ENCODE data around the gene JARID2. TPM values are rescaled to one million over a fixed set of nuclear protein-coding genes. Genes with fewer than 3 reads are reported as not detected.

Gene JARID2
- total RNA-seq, 2 donors from 2014 or later, result 3.6 to 4.6 TPM

DNA sequence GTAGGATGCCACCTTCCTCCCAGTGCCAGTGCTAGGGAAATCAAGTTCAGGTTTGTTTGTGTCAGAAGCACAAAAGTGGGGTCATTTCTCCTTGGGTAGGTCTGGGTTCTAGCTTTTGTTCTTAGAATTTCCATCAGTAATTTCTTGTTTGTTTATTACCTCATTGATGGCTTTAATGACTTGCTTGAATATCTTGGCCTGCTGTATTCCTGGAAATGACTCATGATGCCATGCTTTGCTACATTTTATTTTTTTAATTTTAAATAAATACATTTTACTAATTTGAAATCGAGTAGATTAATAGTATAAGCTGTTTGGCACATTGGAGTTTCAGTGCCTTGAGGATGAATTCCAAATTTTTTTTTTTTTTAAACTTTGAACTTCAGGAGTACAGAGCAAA is 189.6 kb downstream of the JARID2 start:
- Histone ChIP-seq H3K27ac (no peak overlapping the region), H3K27me3 (no peaks in the 10 kb centered on the region), H3K4me3 (no peak overlapping the region), H3K9me3 (no peaks in the 10 kb centered on the region), H3K36me3 (replicated peaks in 1 of 2; ENCODE audit: insufficient read depth in 1 of 2, low read depth in 2 of 2) (no peaks in the 10 kb centered on the region), H3K4me1 (peaks cover 42% of the 10 kb centered on the region)
- TF ChIP-seq CTCF (IDR thresholded peaks at IDR 0.05), result no peak
- no peak for DNase-seq
- 70 to 74% methylated on average over 1 of the region's 1 CpG for WGBS, 2 donors
- intact Hi-C loops (cut with DNase I), result no loop called here
- no peak for ATAC-seq

GRCh38 chr6:15436451-15436850 is 190.6 kb downstream of the JARID2 start:
- intact Hi-C loops (cut with DNase I), result no loop called here

DNA sequence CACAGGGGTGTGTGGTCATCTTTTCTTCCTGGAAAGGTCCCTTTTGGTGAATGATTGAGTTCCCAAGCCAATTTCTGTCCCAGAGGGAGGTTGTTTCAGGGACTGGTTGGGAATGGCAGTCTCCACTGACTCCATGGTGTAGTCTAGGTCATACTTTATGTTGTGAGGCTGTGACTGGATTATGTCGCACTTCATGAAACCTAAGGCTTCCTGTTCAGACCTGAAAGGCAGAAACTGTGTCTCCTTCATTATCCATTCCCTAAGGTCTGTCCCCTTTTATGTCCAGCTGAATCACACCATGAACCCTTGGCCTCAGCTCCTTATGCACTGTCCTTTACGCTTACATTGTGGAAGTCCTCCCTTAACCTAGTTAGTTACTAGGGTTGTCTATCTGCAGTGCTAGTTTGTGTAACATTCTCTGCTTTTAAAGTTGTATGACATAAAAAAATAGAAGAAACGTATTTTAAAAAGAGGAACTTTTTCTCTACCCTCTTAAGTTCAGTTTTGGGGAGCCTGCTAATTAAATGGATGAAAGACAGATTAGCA is 191.3 kb downstream of the JARID2 start:
- H3K36me3 ChIP-seq (replicated peaks in 1 of 2; ENCODE audit: insufficient read depth in 1 of 2, low read depth in 2 of 2), result no peaks in the 10 kb centered on the region
- H3K4me3 ChIP-seq, result no peak overlapping the region
- intact Hi-C loops (cut with DNase I), result no loop called here
- DNase-seq (no peak), ATAC-seq (no peak)
- TF ChIP-seq POLR2A (IDR thresholded peaks at IDR 0.05) (no peak), CTCF (IDR thresholded peaks at IDR 0.05) (no peak)
- no peak overlapping the region for H3K27ac ChIP-seq
- no peaks in the 10 kb centered on the region for H3K27me3 ChIP-seq
- H3K4me1 ChIP-seq, result peaks cover 30% of the 10 kb centered on the region
- H3K9me3 ChIP-seq, result no peaks in the 10 kb centered on the region
- WGBS, 2 donors, result 72 to 98% methylated on average over 3 of the region's 3 CpGs

More at GRCh38 chr6:15436451-15436850, 190.6 kb downstream of the JARID2 start:
- WGBS, 2 donors, result 89 to 95% methylated on average over 3 of the region's 3 CpGs
- Histone ChIP-seq H3K4me3 (no peak overlapping the region), H3K27ac (no peak overlapping the region), H3K27me3 (no peaks in the 10 kb centered on the region), H3K9me3 (no peaks in the 10 kb centered on the region), H3K4me1 (peaks cover 37% of the 10 kb centered on the region), H3K36me3 (replicated peaks in 1 of 2; ENCODE audit: insufficient read depth in 1 of 2, low read depth in 2 of 2) (no peaks in the 10 kb centered on the region)
- ATAC-seq, result no peak
- no peak for DNase-seq
- no peak for TF ChIP-seq POLR2A (IDR thresholded peaks at IDR 0.05)
- no peak for TF ChIP-seq CTCF (IDR thresholded peaks at IDR 0.05)

DNA sequence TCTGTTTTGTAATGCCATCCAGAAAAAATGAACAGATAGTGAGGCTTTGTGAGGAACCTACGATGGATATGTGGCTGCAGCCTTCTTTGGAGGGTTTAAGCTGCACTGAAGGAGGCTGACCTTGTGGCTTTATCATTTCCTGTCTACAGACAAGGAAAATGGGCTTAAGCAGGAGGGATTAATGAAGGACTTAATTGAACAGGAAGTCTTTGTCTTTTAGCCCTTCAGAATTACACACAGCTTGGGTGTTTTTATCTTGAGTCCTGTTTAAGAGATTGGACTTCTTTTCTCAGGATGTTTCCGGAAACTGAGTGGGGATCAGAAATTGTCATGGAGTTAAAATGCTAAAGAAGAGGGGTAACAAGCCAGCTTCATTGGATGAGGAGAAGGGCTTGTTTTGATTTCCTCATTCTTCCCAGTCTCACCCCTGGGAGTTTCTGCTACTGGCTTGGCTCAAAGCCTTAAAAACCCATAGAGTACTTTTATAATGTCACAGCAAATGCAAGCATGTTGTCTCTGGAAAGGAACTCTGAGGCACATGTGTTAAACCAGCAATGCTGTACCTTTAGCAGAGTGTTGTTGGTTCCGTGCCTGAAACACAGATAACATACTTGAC is 193.6 kb downstream of the JARID2 start:
- no peak for DNase-seq
- Histone ChIP-seq H3K36me3 (replicated peaks in 1 of 2; ENCODE audit: insufficient read depth in 1 of 2, low read depth in 2 of 2) (no peaks in the 10 kb centered on the region), H3K9me3 (no peaks in the 10 kb centered on the region), H3K27ac (peak overlapping the region in 2 of 4 donors; percentile 4 to 24), H3K4me3 (no peak overlapping the region), H3K27me3 (no peaks in the 10 kb centered on the region), H3K4me1 (peaks cover 19% of the 10 kb centered on the region)
- intact Hi-C loops (cut with DNase I), result no loop called here
- WGBS, 2 donors, result 63 to 67% methylated on average over 3 of the region's 3 CpGs
- ATAC-seq, result no peak
- TF ChIP-seq CTCF (IDR thresholded peaks at IDR 0.05), result no peak
- no peak for TF ChIP-seq POLR2A (IDR thresholded peaks at IDR 0.05)

DNA sequence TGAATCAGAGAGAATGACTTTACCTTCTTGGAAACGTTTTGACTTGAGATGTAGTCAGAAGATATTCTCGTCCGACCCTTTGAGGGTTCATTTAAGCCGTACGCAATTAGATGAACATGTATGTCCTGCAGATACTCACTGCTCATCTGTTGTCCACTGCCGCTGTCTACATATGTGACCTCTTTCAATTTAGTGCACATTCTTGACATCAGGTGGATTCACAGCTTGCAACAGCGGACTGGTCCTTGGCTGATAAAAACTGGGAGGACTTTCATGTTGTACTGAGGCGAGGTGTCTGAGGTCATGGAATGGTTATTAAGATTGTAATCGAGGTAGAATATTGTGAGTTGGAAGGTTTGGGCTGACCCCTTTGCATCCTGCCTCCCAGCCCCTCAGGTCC is 194.2 kb downstream of the JARID2 start:
- no peaks in the 10 kb centered on the region for H3K27me3 ChIP-seq
- peak overlapping the region in 2 of 4 donors; percentile 4 to 24 for H3K27ac ChIP-seq
- H3K9me3 ChIP-seq, result no peaks in the 10 kb centered on the region
- WGBS, 2 donors, result 72 to 74% methylated on average over 9 of the region's 9 CpGs
- H3K36me3 ChIP-seq (replicated peaks in 1 of 2; ENCODE audit: insufficient read depth in 1 of 2, low read depth in 2 of 2), result no peaks in the 10 kb centered on the region
- peaks cover 22% of the 10 kb centered on the region for H3K4me1 ChIP-seq
- no peak for DNase-seq
- no peak for TF ChIP-seq CTCF (IDR thresholded peaks at IDR 0.05)
- no peak for TF ChIP-seq POLR2A (IDR thresholded peaks at IDR 0.05)
- no peak for ATAC-seq
- intact Hi-C loops (cut with DNase I), result no loop called here
- H3K4me3 ChIP-seq, result no peak overlapping the region
